Natural killer cell (primary cell): ENCODE results near the gene ARID1A. TPM values are rescaled to one million over a fixed set of nuclear protein-coding genes. Genes with fewer than 3 reads are reported as not detected.

ENCODE experiments used
- ATAC-seq, 3 donors: fragments of 150-1000 bp in 2 of 3; fragments of 200-7000 bp in 1 of 3; cut with Tn5 transposase; 1 replicate in 1 of 3; 2 replicates in 2 of 3; pipeline ENCODE4 v1.10.0; 2021; ENCODE audit warnings: mild to moderate bottlenecking in 2 of 3, moderate library complexity in 2 of 3
- DNase-seq, 2 donors: peaks; one replicate each; pipeline versions ENCODE4 v3.0.0 to v3.0.0-alpha.2; 2013 to 2021; ENCODE audit warnings: mixed read lengths in 1 of 2
- H3K27ac ChIP-seq: one replicate; pipeline ENCODE4 v1.5.1; 2013; ENCODE audit warnings: mild to moderate bottlenecking, low read length
- H3K27me3 ChIP-seq: one replicate; pipeline ENCODE4 v1.6.1; 2013; ENCODE audit warnings: low read length; ENCODE audit not compliant: control insufficient read depth, insufficient read depth
- H3K36me3 ChIP-seq: one replicate; pipeline ENCODE4 v1.6.1; 2013; ENCODE audit warnings: low read length; ENCODE audit not compliant: control insufficient read depth, insufficient read depth
- H3K4me1 ChIP-seq: one replicate; pipeline ENCODE4 v1.6.1; 2013; ENCODE audit warnings: low read length; ENCODE audit not compliant: control insufficient read depth, insufficient read depth
- H3K4me3 ChIP-seq: one replicate; pipeline ENCODE4 v1.5.1; 2013; ENCODE audit warnings: low read length
- H3K9me3 ChIP-seq: one replicate; pipeline ENCODE4 v1.6.1; 2013; ENCODE audit warnings: low read length; ENCODE audit not compliant: control insufficient read depth, insufficient read depth
- H3K27ac Mint-ChIP-seq, 2 donors: one replicate each; pipeline ENCODE4 v1.8.0; 2022; ENCODE audit warnings: mild to moderate bottlenecking in 2 of 2, mixed read lengths in 2 of 2, moderate library complexity in 1 of 2
- H3K27me3 Mint-ChIP-seq, 2 donors: one replicate each; pipeline ENCODE4 v1.8.0; 2022; ENCODE audit warnings: low read depth in 2 of 2, mixed read lengths in 2 of 2
- H3K36me3 Mint-ChIP-seq: one replicate; pipeline ENCODE4 v1.8.0; 2022; ENCODE audit warnings: mixed read lengths
- H3K4me1 Mint-ChIP-seq, 2 donors: one replicate each; pipeline ENCODE4 v1.8.0; 2022; ENCODE audit warnings: mixed read lengths in 2 of 2
- H3K4me3 Mint-ChIP-seq: one replicate; pipeline ENCODE4 v1.8.0; 2022; ENCODE audit warnings: mild to moderate bottlenecking, moderate library complexity, mixed read lengths
- H3K9me3 Mint-ChIP-seq, 2 donors: one replicate each; pipeline ENCODE4 v1.8.0; 2022; ENCODE audit warnings: mixed read lengths in 2 of 2
- CTCF ChIP-seq: fragments of 200-600 bp; IDR thresholded peaks from one replicate; pipeline ENCODE4 v1.8.0; 2022; ENCODE audit warnings: antibody characterized with exemption
- WGBS: methylation state at CpG from one replicate; pipeline ENCODE4 v1.1.7; 2013; ENCODE audit warnings: missing lambda C conversion rate; ENCODE audit not compliant: insufficient coverage; 5-methylcytosine and 5-hydroxymethylcytosine counted together
- intact Hi-C: fragments of 100-400 bp; cut with micrococcal nuclease; formaldehyde crosslinking; loops from one replicate; pipeline ENCODE4 v1.14.2; 2022
- total RNA-seq, 4 donors: library from RNA; stranded (reverse); fragments of 120-200 nt in 1 of 4; gene quantifications; one replicate each; pipeline versions ENCODE4 v1.2.3 to v1.2.4, GENCODE V29; 2013 to 2022

Gene ARID1A
- total RNA-seq, 3 donors from 2014 or later (not counting 1 experiment from before 2014, with no cell fraction given) = 199 to 214 (median 202) TPM

DNA sequence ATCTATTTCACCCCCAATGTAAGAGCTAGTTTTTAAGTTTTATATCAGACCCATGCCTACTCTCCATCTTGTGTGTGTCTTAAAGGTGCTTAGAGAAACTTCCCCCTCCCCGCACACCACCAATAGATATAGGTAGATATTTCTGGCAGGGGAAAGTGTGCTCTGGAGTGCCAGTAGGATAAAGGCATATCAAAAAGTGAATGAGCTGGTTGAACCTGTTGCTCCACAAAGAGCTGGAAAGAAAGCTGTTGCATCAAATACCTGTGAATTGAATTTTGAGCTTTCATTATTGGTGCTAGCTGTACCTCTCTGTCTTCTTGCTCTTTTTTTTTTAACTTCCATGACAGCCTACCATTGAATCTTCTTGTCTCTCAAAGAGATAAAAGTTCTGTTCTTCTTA, 32.8 kb downstream of the ARID1A start:
- H3K36me3 ChIP-seq = peaks cover 45% of the 10 kb centered on the region
- H3K36me3 Mint-ChIP-seq = peaks cover 17% of the 10 kb centered on the region
- H3K4me3 Mint-ChIP-seq = no peak overlapping the region
- DNase-seq (no peak), ATAC-seq (no peak)
- TF ChIP-seq CTCF = no peak
- H3K4me1 ChIP-seq = peaks cover 26% of the 10 kb centered on the region
- H3K27ac Mint-ChIP-seq = peak overlapping the region; percentile 60 to 72
- WGBS = no CpG with 5 or more reads among the region's 1 CpG
- intact Hi-C loops = loop anchor here (2.0 kb wide), 1 partner anchor 16 kb away; no protein-coding TSS in a partner anchor
- no peaks in the 10 kb centered on the region for H3K27me3 Mint-ChIP-seq
- no peaks in the 10 kb centered on the region for H3K9me3 Mint-ChIP-seq
- no peak overlapping the region for H3K4me3 ChIP-seq
- H3K27me3 ChIP-seq = no peaks in the 10 kb centered on the region
- H3K9me3 ChIP-seq = no peaks in the 10 kb centered on the region
- peaks cover 81 to 89% of the 10 kb centered on the region in 2 donors for H3K4me1 Mint-ChIP-seq
- no peak overlapping the region for H3K27ac ChIP-seq

DNA sequence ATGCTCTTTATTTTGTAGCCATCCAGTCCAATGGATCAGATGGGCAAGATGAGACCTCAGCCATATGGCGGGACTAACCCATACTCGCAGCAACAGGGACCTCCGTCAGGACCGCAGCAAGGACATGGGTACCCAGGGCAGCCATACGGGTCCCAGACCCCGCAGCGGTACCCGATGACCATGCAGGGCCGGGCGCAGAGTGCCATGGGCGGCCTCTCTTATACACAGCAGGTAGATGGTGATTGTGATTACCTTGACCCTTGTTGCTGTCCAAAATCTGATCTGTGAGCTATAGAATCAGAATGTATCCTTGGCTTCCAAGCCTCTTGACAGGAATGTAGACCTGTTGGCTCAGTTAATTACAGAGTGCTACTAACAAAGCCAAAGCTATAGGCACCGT, 33.8 kb downstream of the ARID1A start:
- Mint-ChIP-seq H3K4me1 (peaks cover 81 to 89% of the 10 kb centered on the region in 2 donors), H3K36me3 (peaks cover 17% of the 10 kb centered on the region), H3K9me3 (no peaks in the 10 kb centered on the region), H3K27ac (peak overlapping the region; percentile 60 to 84), H3K27me3 (no peaks in the 10 kb centered on the region), H3K4me3 (no peak overlapping the region)
- Histone ChIP-seq H3K4me1 (peaks cover 26% of the 10 kb centered on the region), H3K27me3 (no peaks in the 10 kb centered on the region), H3K36me3 (peaks cover 54% of the 10 kb centered on the region), H3K9me3 (no peaks in the 10 kb centered on the region), H3K27ac (no peak overlapping the region), H3K4me3 (no peak overlapping the region)
- intact Hi-C loops = loop anchor here (2.0 kb wide), 1 partner anchor 15 kb away; no protein-coding TSS in a partner anchor
- 96% methylated on average over 12 of the region's 12 CpGs for WGBS
- TF ChIP-seq CTCF = no peak
- DNase-seq (no peak), ATAC-seq (no peak)

DNA sequence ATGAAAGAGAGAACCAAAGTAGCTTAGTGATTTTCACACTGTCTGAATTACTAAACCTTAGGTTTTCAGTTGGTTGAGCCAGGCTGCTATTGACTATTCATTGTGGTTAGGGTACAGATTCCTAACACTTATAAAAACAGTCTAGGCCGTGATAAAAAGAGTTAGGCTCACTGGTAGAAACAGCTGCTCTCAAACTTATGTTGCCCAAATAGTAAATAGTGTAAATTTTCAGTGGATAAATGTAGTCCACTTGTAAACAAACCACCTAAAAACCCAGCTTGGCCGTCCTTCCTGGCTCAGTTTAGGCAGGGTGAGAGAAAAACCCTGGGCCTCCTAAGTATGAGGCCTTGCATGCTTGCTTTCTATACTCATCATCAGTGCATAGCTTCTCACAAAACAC, 34.9 kb downstream of the ARID1A start:
- intact Hi-C loops = no loop called here
- DNase-seq (no peak), ATAC-seq (peak in 2 of 3 donors; percentile 35 to 37)
- 50% methylated on average over 1 of the region's 2 CpGs for WGBS
- Mint-ChIP-seq H3K4me3 (no peak overlapping the region), H3K27ac (peak overlapping the region; percentile 43 to 84), H3K27me3 (no peaks in the 10 kb centered on the region), H3K4me1 (peaks cover 77 to 86% of the 10 kb centered on the region in 2 donors), H3K36me3 (peaks cover 17% of the 10 kb centered on the region), H3K9me3 (no peaks in the 10 kb centered on the region)
- H3K4me3 ChIP-seq = no peak overlapping the region
- H3K4me1 ChIP-seq = peaks cover 21% of the 10 kb centered on the region
- TF ChIP-seq CTCF = no peak
- no peaks in the 10 kb centered on the region for H3K9me3 ChIP-seq
- H3K27me3 ChIP-seq = no peaks in the 10 kb centered on the region
- peaks cover 61% of the 10 kb centered on the region for H3K36me3 ChIP-seq
- H3K27ac ChIP-seq = no peak overlapping the region
